Activated CD8-positive, alpha-beta T cell treated with anti-CD3 and anti-CD28 coated beads, Interleukin-2, amount 10 ng/mL, durations not matched to agents 7 days and 5 days (primary cell): ENCODE results near the gene DUSP2. TPM values are rescaled to one million over a fixed set of nuclear protein-coding genes. Genes with fewer than 3 reads are reported as not detected.

ENCODE experiments used
- ATAC-seq: fragments of 150-1000 bp; cut with Tn5 transposase; one replicate; pipeline ENCODE4 v1.10.0; 2021; ENCODE audit warnings: moderate library complexity
- CTCF ChIA-PET: fragments of 350-600 bp; sonication (Branson Sonifier 250); formaldehyde crosslinking; loops from one replicate; lab custom pipeline; 2021; ENCODE audit warnings: antibody characterized with exemption; lab: Charles Lee
- POLR2A ChIA-PET: fragments of 350-600 bp; sonication (Branson Sonifier 250); formaldehyde crosslinking; loops from one replicate; lab custom pipeline; 2021; ENCODE audit warnings: antibody characterized with exemption; lab: Charles Lee
- DNase-seq: peaks from one replicate; pipeline ENCODE4 v3.0.0-alpha.2; 2020
- H3K27ac Mint-ChIP-seq: one replicate; pipeline ENCODE4 v1.8.0; 2021; ENCODE audit warnings: mild to moderate bottlenecking, mixed read lengths
- H3K27me3 Mint-ChIP-seq: one replicate; pipeline ENCODE4 v1.8.0; 2021; ENCODE audit warnings: low read depth, mixed read lengths
- H3K36me3 Mint-ChIP-seq: one replicate; pipeline ENCODE4 v1.8.0; 2021; ENCODE audit warnings: low read depth, mixed read lengths
- H3K4me1 Mint-ChIP-seq: one replicate; pipeline ENCODE4 v1.8.0; 2021; ENCODE audit warnings: low read depth, mixed read lengths
- H3K4me3 Mint-ChIP-seq: one replicate; pipeline ENCODE4 v1.8.0; 2021; ENCODE audit warnings: mild to moderate bottlenecking, mixed read lengths
- H3K9me3 Mint-ChIP-seq: one replicate; pipeline ENCODE4 v1.8.0; 2022; ENCODE audit warnings: mixed read lengths; ENCODE audit not compliant: insufficient read depth
- total RNA-seq, 2 experiments: library from RNA; stranded (reverse); gene quantifications; one replicate each; pipeline ENCODE4 v1.2.3, GENCODE V29; 2021

The DUSP2 gene
- total RNA-seq, 2 experiments from 2014 or later, result 20.3 to 21.2 TPM

DNA sequence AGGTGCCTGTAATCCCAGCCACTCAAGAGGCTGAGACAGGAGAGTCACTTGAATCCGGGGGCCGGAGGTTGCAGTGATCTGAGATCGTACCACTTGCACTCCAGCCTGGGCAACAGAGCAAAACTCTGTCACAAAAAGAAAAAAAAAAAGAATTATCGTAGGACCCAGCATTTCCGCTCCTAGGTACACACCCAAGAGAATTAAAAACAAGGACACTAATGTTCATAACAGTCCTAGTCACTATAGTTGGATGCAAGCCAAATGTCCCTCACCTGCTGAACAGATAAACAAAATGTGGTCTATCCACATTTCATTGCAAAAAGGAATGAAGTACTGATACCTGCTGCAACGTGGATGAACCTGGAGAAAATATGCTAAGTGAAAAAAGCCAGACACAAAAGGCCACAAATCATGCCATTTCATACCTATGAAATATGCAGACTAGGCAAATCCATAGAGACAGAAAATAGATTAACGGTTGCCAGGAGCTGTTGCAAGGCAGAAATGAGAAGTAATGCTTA lies 50.1 kb downstream of the DUSP2 start:
- ChIA-PET CTCF (no interaction called here), POLR2A (no interaction called here)
- Mint-ChIP-seq H3K36me3 (no peaks in the 10 kb centered on the region), H3K27me3 (peaks cover 2% of the 10 kb centered on the region), H3K27ac (no peak overlapping the region), H3K4me3 (no peak overlapping the region), H3K9me3 (no peaks in the 10 kb centered on the region), H3K4me1 (peaks cover 4% of the 10 kb centered on the region)
- ATAC-seq (no peak), DNase-seq (no peak)

DNA sequence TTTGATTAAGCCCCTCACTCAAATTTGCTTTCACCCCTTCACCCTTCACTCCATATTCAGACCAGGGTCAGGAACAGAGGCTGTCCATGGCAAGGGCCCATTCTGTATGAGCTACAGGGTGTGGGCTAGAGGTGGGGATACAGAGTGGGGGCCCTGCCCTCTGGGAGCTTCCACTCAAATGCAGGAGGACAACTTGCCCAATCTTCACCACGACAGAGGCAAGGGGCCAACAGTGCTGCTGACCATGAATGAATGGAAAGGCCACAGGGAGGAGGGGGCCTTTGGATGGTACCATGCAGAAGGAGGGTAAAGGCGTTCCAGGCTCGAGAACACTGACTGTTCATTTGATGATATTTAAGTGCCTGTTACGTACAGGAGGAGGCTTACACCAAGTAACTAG lies 51.7 kb downstream of the DUSP2 start:
- no peaks in the 10 kb centered on the region for H3K4me1 Mint-ChIP-seq
- H3K27ac Mint-ChIP-seq, result no peak overlapping the region
- no peaks in the 10 kb centered on the region for H3K36me3 Mint-ChIP-seq
- H3K4me3 Mint-ChIP-seq, result no peak overlapping the region
- ATAC-seq, result no peak
- no peaks in the 10 kb centered on the region for H3K9me3 Mint-ChIP-seq
- no peak for DNase-seq
- ChIA-PET CTCF (interaction anchor here (1.8 kb wide), 1 partner anchor 81 kb away, joined by 8 read pairs; no protein-coding TSS in a partner anchor), POLR2A (interaction anchor here (1.0 kb wide), 1 partner anchor 14 kb away, joined by 3 read pairs; no protein-coding TSS in a partner anchor)
- peaks cover 2% of the 10 kb centered on the region for H3K27me3 Mint-ChIP-seq

Other genes starting within 250 kb of the DUSP2 start
- gene ANKRD36C, start 153.6 kb downstream of the DUSP2 start, total RNA-seq, result 10 to 100 TPM; 87.5 to 95.1 TPM
- gene GPAT2, start 110.5 kb downstream of the DUSP2 start, total RNA-seq, result 1 to 10 TPM; 4.3 to 4.5 TPM
- gene ADRA2B, start 28.9 kb downstream of the DUSP2 start, total RNA-seq, result under 1 TPM in 1 of 2 experiments, not detected in 1; 0.08 TPM
- gene ASTL, start 6.9 kb downstream of the DUSP2 start, total RNA-seq, result under 1 TPM in 1 of 2 experiments, not detected in 1; 0.34 TPM
- gene STARD7, start 63.4 kb upstream of the DUSP2 start, total RNA-seq, result 100 to 1,000 TPM; 139 to 143 TPM
- gene TMEM127, start 120.6 kb upstream of the DUSP2 start, total RNA-seq, result 10 to 100 TPM; 31.8 to 34.2 TPM
- gene CIAO1, start 120.8 kb upstream of the DUSP2 start, total RNA-seq, result 10 to 100 TPM; 64.9 to 65.9 TPM
- 100 to 1,000 TPM; 177 to 181 TPM for gene SNRNP200, start 160.1 kb upstream of the DUSP2 start, total RNA-seq
- 10 to 100 TPM; 43.4 to 43.5 TPM for gene ITPRIPL1, start 179.9 kb upstream of the DUSP2 start, total RNA-seq
- gene NCAPH, start 190.3 kb upstream of the DUSP2 start, total RNA-seq, result 100 to 1,000 TPM in 1 of 2 experiments, 10 to 100 TPM in 1; 87.3 to 101 TPM